ENCODE data around the gene MEGF11.
A peak's percentile ranks its signal among the peaks of the same experiment; 100 is the strongest.
"Not testable (repeated sequence)": the region's sequence is repeated elsewhere in the genome, so short reads cannot be mapped to it uniquely, and the experiment has no call there.

MEGF11 gene

DNA sequence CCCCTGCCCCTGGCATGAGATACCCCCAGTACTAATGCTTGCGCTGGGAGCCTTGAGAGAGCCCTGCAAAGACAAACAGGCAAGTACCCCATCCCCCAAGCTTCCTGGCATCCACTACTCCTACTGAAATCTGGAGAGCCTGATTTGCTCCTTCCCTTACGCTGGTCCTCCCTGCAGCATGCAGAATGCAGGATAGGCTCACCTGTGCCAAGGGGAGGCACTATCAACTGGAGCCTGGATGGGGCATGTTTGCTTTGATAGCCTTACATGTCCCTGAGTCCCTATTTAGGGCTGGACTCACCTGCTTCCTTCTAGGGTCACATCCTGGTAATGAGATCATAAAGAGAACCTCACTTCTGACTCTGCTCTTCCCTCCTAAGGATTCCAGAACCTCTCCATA lies 341.3 kb downstream of the MEGF11 start:
- DNase-seq, result no peak

DNA sequence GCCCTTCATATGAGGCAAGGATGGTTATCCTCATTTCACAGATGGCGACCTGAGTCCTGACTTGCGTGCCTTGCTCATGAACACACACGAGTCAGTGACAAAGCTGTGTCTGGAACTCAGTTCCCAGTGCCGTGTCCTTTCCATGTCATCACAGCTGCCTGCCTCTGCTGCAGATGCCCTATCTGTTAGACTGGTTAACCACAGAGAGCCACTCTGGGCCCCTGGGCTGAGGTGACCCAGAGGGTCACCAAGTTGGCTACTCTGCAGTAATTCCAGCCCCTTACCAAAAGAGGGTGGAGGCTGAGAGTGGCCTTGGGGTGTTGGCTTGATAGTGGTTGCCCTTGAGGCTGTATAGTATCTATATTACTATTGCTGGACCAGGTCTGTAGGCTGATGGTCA lies 343.2 kb downstream of the MEGF11 start:
- DNase-seq, result no peak

DNA sequence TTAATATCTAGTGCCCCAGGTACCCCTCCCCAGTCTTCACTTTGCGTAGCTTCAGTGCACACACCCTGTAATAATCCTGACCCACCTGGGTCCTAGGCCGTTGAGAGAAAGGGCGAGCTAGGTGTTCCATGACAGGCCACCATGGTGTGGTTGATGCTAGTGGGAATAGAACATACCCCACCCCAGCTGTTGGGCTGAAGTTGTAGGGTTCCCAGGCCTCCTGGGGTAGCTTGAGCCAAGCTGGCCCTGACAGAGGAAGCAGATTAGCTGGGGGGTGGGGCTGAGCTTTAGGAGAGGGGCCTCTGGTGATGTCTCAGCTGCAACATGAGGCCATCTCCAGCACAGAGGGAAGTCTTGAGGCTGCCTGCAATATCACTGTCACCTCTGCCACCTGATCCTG lies 343.7 kb downstream of the MEGF11 start:
- DNase-seq, result no peak

DNA sequence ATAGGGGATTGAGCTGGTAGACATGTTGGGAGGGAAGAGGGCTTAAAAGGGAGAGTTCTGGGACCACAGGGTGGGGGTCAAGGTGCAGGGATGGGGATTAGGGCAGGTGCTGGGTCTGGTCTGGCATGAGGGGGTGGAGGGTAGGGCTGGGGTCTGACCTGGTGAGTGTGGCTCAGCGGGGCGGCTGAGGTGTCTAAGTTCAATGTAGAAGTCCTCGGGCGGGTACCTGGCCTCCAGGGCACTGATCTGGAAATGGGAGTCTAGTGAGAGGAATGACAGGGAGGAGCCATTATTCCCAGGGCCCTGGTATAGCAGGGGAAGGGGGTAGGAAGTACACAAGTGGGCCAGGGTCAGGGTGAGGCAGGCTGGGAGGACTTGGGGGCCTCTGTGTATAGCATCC lies 344.7 kb downstream of the MEGF11 start:
- DNase-seq, result no peak

DNA sequence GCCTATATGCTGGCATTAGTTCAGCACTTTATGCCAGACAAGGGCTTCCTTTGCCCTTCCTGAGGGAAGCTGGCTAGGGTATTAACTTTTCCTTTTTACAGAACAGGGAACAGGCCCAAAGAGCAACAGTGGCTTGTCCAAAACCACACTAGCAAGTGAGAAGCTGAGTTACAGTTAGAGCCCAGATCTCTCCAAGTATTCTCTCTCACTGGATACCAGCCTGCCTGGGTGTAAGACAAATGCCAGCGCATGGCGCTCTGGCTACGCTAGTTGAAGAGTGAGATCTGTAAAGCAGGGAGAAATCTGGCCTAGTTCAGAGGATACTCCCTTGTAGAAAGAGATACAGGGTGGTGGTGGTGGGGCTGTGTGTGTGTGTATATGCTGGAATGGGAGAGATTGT lies 345.9 kb downstream of the MEGF11 start:
- no peak for DNase-seq

DNA sequence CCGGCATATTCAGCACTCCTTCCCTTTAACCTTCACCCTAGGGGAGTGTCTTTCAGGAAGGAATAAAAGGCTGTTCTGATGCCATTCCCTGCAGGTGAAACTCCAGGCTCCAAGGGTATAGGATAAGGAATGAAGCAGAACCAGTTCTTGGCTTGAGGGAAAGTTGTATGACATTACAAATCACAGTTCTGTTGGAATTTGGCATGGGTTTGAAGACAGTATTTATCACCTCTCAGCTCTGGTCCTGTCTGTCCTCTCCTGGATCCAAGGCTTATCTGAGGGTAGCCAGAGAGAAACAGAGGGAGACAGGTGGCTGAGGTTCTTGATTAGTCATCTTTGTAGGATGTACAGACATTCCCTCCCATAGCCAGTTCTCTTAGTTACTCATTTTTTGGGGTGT lies 347.2 kb downstream of the MEGF11 start:
- DNase-seq, result no peak

DNA sequence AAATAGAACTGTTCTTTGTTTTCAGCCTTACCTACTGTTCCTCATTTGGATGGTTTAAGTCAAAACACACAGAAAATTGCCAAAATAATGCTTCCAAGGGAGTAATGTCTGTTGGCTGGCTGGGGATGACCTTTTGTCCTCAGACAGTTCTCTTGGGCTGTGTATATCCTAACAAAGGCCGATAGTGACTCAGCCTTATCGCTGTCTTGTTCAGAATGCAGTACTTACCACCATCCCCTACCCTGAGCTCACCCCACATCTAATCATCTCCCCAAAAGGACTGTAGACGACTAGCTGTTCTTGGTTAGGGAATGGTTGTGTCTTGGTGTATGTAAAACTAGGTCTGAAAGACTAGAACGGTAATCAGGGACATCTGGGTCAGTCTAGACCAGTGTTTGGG lies 349.2 kb downstream of the MEGF11 start:
- no peak for DNase-seq

DNA sequence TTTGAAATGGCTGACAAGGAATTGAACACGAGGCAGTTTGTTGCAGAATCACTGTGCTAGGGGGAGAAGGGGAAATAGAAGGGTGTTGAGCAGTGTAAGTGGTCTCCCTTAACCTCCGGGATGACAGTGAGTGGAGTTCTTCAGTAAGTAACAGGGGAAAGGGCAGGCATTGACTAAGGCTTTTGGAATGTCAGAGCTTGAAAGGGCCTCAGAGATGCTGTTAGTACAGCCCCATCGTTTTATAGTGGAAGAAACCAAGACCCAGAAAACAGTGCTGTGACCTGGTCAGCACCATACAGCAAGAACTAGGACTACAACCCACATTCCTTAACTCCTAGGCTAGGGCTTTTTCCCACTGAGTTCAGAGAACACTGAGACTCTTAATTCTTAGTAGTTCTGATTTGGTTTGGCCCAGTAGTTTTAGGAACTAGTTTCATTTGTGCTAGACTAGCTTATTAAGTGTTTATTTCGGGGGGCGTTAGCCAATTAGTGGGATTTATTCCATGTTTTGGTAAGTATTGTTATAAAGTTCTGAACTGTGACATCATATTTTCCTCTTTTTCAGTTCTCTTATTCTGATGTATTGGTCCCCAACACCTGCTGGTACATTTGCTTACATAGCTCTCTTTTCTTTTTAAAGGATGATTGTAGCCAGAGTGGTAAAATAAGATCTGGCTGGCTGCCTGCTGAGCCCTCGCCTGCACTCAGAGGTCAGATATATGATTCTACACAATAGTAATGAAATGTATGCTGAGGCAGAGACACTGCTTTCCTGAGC lies 350.1 kb downstream of the MEGF11 start:
- DNase-seq, result no peak

DNA sequence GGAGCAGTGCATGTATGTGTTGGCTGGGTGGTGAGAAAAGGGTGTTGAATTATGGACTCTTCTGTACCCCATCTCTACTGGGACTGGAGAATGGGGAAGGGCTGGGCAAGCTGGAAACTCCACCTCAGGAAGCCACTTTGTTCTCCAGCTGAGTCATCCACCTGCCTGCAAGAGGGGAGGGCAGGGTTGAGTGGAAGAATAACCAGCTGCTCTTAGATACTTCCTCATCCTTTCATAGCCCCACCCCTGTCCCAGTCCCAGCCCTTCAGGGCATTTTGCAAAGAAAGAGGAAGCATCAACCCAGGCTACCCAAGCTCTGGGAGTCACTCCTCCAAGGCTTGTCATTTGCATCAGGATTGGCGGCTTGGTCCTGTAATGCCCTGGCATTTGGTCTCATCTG lies 351.2 kb downstream of the MEGF11 start:
- DNase-seq, result no peak

DNA sequence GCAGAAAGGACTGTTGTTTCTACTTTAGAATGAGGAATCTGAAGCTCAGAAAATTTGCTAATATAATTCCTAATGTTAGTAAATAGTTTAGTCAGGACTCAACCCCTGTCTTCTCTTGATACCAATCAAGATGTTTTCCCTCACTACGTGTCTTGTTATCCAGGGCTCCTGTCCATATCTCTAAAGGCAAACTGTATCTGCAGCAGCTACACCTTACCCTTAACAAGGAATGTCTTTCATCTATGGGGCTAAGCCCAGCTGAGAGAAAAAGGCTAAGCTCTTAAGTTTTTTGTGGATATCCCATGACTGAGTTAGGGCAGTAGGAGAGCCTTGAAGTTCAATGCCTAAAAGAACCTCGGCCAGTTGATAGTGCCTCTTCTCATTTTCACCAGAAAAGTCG lies 351.7 kb downstream of the MEGF11 start:
- no peak for DNase-seq

DNA sequence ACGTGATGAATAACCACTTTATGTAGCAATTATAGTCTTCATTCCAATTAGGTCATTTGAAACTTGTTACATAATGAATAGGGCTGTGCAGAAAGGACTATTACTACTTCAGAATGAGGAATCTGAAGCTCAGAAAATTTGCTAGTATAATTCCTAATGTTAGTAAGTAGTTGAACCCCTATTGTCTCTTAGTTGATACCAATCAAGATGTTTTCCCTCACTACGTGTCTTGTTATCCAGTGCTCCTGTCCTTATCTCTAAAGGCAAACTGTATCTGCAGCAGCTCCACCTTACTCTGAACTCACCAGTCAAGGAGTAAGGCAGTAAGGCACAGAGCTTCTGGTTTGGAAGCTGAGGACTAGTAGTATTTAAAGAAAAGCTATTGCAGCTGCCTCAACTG lies 352.2 kb downstream of the MEGF11 start:
- DNase-seq, result no peak

DNA sequence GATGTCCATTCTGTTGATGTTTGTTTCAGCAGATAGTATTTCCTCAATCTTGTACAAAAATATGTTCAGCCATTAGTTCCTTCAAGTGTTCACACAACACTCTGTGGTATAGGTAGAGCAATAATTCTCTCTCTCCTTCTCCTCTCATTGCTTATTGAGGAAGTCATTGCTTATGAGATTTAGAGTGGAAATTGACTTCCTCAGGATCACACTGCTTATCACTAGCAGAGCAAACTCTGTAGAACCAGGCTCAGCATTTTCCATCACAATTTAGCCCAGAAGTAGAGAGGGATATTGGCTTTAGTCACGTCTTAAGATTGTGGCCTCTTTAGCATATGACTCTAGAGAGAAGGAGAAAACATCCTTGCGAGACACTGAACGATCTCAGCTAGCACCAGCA lies 353.1 kb downstream of the MEGF11 start:
- no peak for DNase-seq

DNA sequence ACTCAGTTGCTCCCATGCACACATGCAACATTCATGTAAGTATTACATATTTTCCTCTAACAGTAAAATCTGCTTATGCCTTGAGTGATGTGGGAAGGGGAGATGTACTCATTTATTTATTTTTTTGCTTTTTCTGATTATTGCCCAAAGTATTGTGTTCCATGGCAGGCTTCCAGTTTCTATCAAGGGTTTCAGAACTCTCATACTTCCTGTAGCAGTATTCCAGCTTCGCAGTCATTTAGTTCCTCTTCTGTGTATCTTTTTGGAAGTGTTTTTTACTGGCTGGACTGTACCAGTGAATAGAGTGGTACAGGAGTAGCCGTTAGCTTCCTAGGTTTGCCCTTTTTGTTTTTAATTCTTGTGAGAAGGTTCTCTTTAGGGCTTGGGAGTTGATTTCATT lies 357.3 kb downstream of the MEGF11 start:
- DNase-seq, result no peak

DNA sequence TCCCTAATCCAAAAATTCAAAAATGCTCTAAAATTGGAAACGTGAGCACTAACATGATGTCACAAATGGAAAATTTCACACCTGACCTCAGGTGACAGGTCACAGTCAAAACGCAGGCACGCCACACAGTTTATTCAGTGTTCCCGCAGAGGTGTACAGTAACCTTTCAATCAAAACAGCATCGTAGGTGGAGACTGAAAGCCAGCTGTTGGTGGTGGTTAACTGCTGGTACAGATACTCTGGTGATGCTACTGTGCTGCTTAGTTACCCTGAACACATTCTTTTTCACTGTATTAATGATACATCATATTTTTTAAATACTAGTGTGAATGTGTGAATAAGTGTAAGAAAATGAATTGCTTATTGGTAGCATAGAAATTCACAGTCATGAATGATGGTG lies 360.5 kb downstream of the MEGF11 start:
- peak in 1 of 5 experiments; percentile 16 for DNase-seq

DNA sequence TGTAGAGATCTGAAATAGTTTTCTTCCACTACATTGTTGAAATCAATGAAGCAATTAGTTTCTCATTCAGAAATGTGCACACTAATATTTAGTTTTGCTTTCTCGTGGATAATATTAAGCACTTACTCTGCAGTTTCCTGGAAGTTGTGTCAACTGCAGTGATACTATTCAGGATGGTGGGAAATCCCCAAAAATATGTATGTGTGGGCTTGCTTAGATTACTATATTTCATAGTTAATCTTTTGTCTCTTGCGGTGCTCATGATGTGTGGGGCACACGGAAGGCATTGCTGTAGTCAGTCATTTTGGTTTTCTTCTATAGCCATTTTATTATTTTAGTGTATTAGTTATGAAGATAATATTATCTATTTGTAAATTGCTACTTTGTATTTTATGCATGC lies 364.6 kb downstream of the MEGF11 start:
- DNase-seq, result peak in 1 of 5 experiments; percentile 45

DNA sequence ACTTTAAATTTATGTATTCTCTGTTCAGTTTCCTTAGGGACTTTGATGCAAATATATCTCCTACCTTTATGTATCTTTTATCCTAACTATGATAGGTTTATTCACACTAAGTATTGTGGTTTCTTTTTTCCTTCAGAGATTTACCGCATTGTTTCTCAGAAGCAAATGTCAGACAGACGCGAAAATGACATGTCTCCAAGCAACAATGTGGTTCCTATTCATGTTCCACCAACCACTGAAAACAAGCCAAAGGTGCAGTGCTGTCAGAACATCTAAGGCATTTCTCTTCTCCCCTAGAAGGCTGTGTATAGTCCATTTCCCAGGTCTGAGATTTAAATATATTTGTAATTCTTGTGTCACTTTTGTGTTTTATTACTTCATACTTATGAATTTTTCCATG lies 366.0 kb downstream of the MEGF11 start:
- peak in 2 of 5 experiments; percentile 32 to 90 for DNase-seq

DNA sequence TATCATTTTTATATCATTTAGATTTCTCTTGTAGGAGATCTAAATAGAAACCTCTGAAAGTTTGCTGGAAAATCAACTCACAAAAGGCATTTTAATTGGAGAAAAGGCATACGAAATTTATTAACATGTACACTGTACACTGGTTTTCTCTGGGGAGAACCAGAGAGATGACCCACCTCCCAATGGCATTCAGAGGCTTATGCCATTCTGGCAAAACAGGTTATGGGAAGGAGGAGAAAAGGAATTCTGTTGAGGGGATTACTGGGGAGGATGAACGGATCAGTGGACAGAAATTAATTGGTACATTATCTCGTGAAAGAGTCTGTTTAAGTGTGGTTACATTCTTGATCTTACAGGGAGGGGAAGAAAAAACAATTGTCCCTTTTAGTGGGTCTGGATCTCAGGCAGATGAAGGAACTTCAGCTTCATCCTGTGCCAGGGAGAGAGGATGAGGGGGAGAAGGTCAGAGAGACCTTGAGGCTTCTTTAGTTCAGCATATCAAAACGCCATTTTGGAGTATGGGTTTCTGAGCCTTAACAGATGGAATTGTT lies 367.8 kb downstream of the MEGF11 start:
- no peak for DNase-seq

DNA sequence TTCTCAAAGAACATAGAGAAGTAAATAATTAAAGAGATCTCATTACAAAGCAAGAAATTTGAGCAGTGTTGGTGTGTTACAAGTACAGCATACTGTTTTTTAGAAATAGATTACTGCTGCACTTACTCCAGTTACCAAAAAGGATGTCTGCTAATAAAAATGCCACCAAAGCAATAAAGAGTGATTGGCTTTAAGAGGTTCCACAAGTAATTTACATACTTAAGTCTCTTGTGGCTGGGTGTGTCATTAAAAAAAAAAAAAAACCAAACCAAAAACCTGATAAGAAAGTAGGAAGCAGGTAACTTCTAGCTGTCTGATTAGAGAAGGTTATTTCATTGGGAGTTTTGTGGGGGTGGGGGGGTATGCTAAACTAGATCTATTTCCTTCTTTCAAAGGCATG lies 369.0 kb downstream of the MEGF11 start:
- DNase-seq, result peak in 1 of 5 experiments; percentile 59

DNA sequence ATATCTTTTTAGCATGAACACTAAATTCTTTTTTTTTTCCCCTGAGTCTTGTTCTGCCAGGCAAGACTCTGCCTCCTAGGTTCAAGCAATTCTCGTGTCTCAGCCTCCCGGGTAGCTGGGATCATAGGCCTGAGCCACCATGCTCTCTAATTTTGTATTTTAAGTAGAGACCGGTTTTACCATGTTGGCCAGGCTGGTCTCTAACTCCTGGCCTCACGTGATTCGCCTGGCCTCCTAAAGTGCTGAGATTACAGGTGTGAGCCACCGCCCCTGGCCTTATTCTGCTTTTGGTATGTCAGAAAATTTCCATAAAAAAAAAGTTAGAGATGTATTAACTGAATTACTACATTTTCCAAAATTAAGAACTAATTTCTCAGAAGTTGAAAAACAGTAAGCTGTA lies 370.0 kb downstream of the MEGF11 start:
- no peak for DNase-seq

DNA sequence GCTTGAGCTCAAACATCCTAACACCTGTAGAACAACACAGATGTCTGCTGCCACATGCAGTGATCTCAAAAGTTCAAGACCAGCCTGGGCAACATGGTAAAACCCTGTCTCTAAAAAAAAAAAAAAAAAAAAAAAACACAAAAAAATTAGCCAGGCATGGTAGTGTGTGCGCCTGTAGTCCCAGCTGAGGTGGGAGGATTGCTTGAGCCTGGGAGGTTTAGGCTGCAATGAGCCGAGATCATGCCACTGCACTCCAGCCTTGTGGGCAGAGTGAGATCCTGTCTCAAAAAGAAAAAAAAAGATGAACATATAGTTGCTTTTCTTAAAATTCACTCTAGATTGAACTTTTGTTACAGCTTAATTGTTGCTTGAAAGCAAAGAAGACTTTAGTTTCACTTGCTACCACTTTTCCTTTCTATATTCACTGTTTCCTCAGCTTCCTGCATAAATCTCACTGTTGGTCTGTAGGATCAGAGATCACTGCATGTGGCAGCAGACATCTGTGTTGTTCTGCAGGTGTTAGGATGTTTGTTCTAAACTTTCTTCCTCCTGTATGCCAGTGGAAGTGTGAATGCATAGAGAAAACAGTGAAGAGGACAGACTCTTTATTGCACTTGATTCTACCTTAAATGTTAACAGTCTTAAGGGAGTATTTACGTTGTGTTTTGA lies 371.6 kb downstream of the MEGF11 start:
- DNase-seq, result peak in 1 of 5 experiments; percentile 21

DNA sequence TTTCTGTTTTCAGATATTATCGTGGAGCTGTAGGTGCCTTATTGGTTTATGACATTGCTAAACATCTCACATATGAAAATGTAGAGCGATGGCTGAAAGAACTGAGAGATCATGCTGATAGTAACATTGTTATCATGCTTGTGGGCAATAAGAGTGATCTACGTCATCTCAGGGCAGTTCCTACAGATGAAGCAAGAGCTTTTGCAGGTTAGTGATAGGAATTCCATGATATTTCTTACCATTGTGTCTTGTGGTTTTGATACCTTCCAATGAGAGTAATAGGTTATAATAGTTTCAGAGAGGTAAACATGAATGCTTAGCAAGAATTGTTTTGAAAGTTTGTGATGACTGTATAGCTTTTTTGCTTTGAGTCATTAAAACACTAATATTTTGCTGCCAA lies 375.8 kb downstream of the MEGF11 start:
- peak in 1 of 5 experiments; percentile 88 for DNase-seq

DNA sequence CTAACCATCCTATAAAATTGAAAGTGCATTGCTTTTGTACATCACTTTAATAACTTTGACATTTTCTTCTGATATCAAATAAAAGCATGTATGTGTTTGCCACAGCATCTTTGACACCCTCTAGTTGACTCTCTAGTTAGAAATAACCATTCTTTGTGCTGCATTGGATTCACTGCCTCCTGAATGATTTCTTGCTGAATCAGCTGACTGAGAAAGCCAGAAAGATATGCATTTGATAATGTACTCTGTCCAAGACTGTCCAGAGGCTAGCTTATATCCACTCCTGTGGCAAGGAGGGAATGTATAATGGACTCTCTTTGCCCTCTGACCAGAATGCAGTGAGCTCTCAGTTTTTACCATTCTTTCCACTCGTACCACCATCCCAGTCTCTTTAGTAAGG lies 378.1 kb downstream of the MEGF11 start:
- DNase-seq, result no peak

DNA sequence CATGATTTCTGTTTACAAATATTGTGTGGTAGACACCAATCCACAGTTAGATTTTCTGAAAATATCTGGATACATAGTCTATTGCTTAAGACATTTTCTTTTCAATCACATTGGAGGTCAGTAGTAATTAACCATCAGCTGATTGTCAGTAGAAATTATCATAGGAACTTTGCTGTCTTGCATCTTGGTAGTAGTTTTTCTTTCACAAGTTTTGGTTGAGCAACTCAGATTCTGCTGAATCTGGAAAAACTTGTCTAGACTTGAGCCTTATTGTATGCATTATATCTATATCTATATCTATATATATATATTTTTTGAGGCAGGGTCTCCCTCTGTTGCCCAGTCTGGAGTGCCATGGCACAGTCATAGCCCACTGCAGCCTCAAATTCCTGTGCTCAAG lies 380.3 kb downstream of the MEGF11 start:
- DNase-seq, result no peak

DNA sequence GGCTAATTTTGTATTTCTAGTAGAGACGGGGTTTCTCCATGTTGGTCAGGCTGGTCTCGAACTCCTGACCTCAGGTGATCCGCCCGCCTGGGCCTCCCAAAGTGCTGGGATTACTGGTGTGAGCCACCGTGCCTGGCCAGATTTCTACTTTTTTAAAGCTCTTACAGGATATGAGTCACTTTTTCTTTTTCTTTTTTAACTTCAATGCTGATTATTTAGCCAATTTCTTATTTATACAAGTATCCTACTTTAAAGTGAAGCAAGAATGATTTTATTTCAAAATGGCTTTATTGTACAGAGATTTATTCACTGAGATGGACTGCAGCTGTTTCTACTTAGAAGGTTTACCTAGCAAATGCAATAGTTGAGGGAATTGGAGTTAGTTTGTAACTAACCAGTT lies 381.0 kb downstream of the MEGF11 start:
- not testable (repeated sequence) for DNase-seq

Data from T-helper 2 cell (primary cell).